Progenitor cell of endocrine pancreas (in vitro differentiated cells): Measurements from ENCODE around the gene CYS1. TPM values are rescaled to one million over a fixed set of nuclear protein-coding genes. Genes with fewer than 3 reads are reported as not detected.

Experiments
- DNase-seq: peaks from one replicate; pipeline ENCODE4 v3.0.0; 2021; ENCODE audit warnings: low spot score; ENCODE audit not compliant: unreplicated experiment
- H3K27ac Mint-ChIP-seq: 2 replicates; pipeline ENCODE4 v1.8.0; 2021; ENCODE audit warnings: mild to moderate bottlenecking, moderate library complexity, mixed read lengths
- H3K27me3 Mint-ChIP-seq: 2 replicates; pipeline ENCODE4 v1.8.0; 2021; ENCODE audit warnings: mixed read lengths
- H3K36me3 Mint-ChIP-seq: 2 replicates; pipeline ENCODE4 v1.8.0; 2022; ENCODE audit warnings: mixed read lengths; ENCODE audit not compliant: insufficient read depth
- H3K4me1 Mint-ChIP-seq: 2 replicates; pipeline ENCODE4 v1.8.0; 2021; ENCODE audit warnings: low read depth, mixed read lengths
- H3K4me3 Mint-ChIP-seq: 2 replicates; pipeline ENCODE4 v1.8.0; 2021; ENCODE audit warnings: low read depth, mild to moderate bottlenecking, moderate library complexity, mixed read lengths
- H3K9me3 Mint-ChIP-seq: 2 replicates; pipeline ENCODE4 v1.8.0; 2021; ENCODE audit warnings: low read depth, mixed read lengths
- CTCF ChIP-seq: fragments of 200-600 bp; sonication (generic); IDR thresholded peaks from one replicate; pipeline ENCODE4 v1.5.0; 2021; ENCODE audit warnings: antibody characterized with exemption, mild to moderate bottlenecking; ENCODE audit not compliant: unreplicated experiment
- long read RNA-seq: library from polyadenylated mRNA; unstranded; transcript quantifications from one replicate; pipeline ENCODE4 v2.0.0, GENCODE V29; 2020
- total RNA-seq: library from RNA; stranded (reverse); gene quantifications from 2 replicates; pipeline ENCODE4 v1.2.1, GENCODE V29; 2021

CYS1 gene
- total RNA-seq = 2.3 and 2.5 TPM in 2 replicates
- long read RNA-seq = 0 reads

- Mint-ChIP-seq H3K36me3 (no peaks in the 10 kb centered on the region), H3K27me3 (peaks cover 52% of the 10 kb centered on the region), H3K4me3 (peak within 1 kb of the TSS; percentile 77), H3K9me3 (no peaks in the 10 kb centered on the region), H3K27ac (no peak within 1 kb of the TSS), H3K4me1 (peaks cover 23% of the 10 kb centered on the region)
- peak; percentile 37 for DNase-seq
- TF ChIP-seq CTCF = peak; percentile 37
Measured at GRCh38 chr2:10079870-10080535, at the start of gene CYS1. Gene CYS1 (minus strand): TSS chr2:10080411. CDS start chr2:10080223, 188 bp downstream.

GRCh38 chr2:10129490-10129889 lies 49.3 kb upstream of the CYS1 start:
- Mint-ChIP-seq H3K27ac (no peak overlapping the region), H3K4me1 (peaks cover 14% of the 10 kb centered on the region), H3K4me3 (no peak overlapping the region), H3K36me3 (peaks cover 13% of the 10 kb centered on the region), H3K27me3 (no peaks in the 10 kb centered on the region), H3K9me3 (no peaks in the 10 kb centered on the region)
- no peak for TF ChIP-seq CTCF
- DNase-seq = no peak

GRCh38 chr2:10128420-10128819 lies 48.2 kb upstream of the CYS1 start:
- Mint-ChIP-seq H3K4me1 (peaks cover 22% of the 10 kb centered on the region), H3K27ac (no peak overlapping the region), H3K4me3 (no peak overlapping the region), H3K9me3 (no peaks in the 10 kb centered on the region), H3K27me3 (peaks cover 3% of the 10 kb centered on the region), H3K36me3 (peaks cover 13% of the 10 kb centered on the region)
- no peak for TF ChIP-seq CTCF
- DNase-seq = no peak

- no peak overlapping the region for H3K4me3 Mint-ChIP-seq
- TF ChIP-seq CTCF = no peak
- peaks cover 13% of the 10 kb centered on the region for H3K36me3 Mint-ChIP-seq
- H3K4me1 Mint-ChIP-seq = peaks cover 24% of the 10 kb centered on the region
- peak overlapping the region; percentile 5 for H3K27ac Mint-ChIP-seq
- H3K27me3 Mint-ChIP-seq = peaks cover 3% of the 10 kb centered on the region
- no peaks in the 10 kb centered on the region for H3K9me3 Mint-ChIP-seq
- DNase-seq = no peak
Measured at GRCh38 chr2:10126632-10127026, 46.4 kb upstream of the CYS1 start.

- TF ChIP-seq CTCF = no peak
- H3K27ac Mint-ChIP-seq = no peak overlapping the region
- H3K4me1 Mint-ChIP-seq = peaks cover 28% of the 10 kb centered on the region
- H3K4me3 Mint-ChIP-seq = peak overlapping the region; percentile 35
- no peak for DNase-seq
- H3K36me3 Mint-ChIP-seq = peaks cover 13% of the 10 kb centered on the region
- H3K27me3 Mint-ChIP-seq = peaks cover 3% of the 10 kb centered on the region
- no peaks in the 10 kb centered on the region for H3K9me3 Mint-ChIP-seq
Measured at GRCh38 chr2:10125842-10126631, 45.8 kb upstream of the CYS1 start.
